Neural progenitor cell (in vitro differentiated cells): ENCODE results near the gene PLCG1.

Source experiments
- CTCF ChIP-seq: fragments of 200-600 bp; sonication (generic); IDR thresholded peaks from 2 replicates; pipeline ENCODE4 v1.5.1; 2017; ENCODE audit warnings: antibody characterized with exemption, mild to moderate bottlenecking
- EZH2phosphoT487 ChIP-seq: fragments of 200-600 bp; sonication (generic); IDR thresholded peaks from 2 replicates; pipeline ENCODE4 v1.6.1; 2017; ENCODE audit warnings: antibody characterized with exemption

- TF ChIP-seq CTCF = no peak
- TF ChIP-seq EZH2phosphoT487 = no peak
These were observed 37.3 kb upstream of the PLCG1 start for GRCh38 chr20:41100001-41100480.
